ENCODE results near the gene ACTL9.

DNA sequence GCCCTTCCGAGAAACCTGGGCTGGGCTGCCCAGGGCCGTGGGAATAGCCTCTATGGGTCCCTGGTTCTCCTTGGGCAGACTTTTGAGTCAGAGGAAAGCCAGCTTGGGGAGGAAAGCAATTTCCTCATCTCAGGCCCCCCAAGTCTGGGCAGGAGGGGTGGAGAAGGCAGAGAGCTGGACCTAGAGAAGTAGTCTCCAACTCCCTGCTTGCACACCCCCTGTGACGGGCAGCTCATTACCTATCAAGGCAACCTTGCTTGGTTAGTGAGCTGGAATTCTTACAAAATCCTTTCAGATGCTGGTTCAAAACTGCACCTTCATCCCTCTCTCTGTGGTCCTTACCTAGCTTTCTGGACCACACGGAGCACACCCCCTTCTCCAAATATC, 33.9 kb downstream of the ACTL9 start:
- TF ChIP-seq, protein P1, sequence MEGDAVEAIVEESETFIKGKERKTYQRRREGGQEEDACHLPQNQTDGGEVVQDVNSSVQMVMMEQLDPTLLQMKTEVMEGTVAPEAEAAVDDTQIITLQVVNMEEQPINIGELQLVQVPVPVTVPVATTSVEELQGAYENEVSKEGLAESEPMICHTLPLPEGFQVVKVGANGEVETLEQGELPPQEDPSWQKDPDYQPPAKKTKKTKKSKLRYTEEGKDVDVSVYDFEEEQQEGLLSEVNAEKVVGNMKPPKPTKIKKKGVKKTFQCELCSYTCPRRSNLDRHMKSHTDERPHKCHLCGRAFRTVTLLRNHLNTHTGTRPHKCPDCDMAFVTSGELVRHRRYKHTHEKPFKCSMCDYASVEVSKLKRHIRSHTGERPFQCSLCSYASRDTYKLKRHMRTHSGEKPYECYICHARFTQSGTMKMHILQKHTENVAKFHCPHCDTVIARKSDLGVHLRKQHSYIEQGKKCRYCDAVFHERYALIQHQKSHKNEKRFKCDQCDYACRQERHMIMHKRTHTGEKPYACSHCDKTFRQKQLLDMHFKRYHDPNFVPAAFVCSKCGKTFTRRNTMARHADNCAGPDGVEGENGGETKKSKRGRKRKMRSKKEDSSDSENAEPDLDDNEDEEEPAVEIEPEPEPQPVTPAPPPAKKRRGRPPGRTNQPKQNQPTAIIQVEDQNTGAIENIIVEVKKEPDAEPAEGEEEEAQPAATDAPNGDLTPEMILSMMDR (IDR thresholded peaks at IDR 0.05): no peak
- TF ChIP-seq POLR2A (IDR thresholded peaks at IDR 0.05): no peak
